Measurements from ENCODE around the gene HDAC4. TPM values are rescaled to one million over a fixed set of nuclear protein-coding genes. Genes with fewer than 3 reads are reported as not detected.

Gene HDAC4
- total RNA-seq, 1 experiment from 2014 or later = 32.0 TPM

GRCh38 chr2:239110595-239111048 is 290.2 kb downstream of the HDAC4 start:
- Histone ChIP-seq H4K91ac (ENCODE audit: insufficient read length, low read depth, low read length) (no peak overlapping the region), H4K5ac (ENCODE audit: insufficient read length, low read depth, low read length) (no peak overlapping the region), H3T11ph (ENCODE audit: low read length) (no peak overlapping the region), H3K4me1 (ENCODE audit: insufficient read depth, low read length) (no peaks in the 10 kb centered on the region), H3K23me2 (ENCODE audit: insufficient read length, low read depth, low read length, poor library complexity, severe bottlenecking) (no peaks in the 10 kb centered on the region), H3K27ac (ENCODE audit: insufficient read length, low read depth, low read length) (no peak overlapping the region), H2BK120ac (ENCODE audit: low read depth, low read length, poor library complexity, severe bottlenecking) (no peak overlapping the region), H3K23ac (ENCODE audit: insufficient read length, low read depth, low read length) (no peak overlapping the region), H2BK12ac (ENCODE audit: insufficient read length, low read depth, low read length) (no peak overlapping the region), H3K14ac (ENCODE audit: insufficient read depth, low read length) (no peak overlapping the region), H2AFZ (ENCODE audit: low read length) (no peak overlapping the region), H2BK20ac (ENCODE audit: low read depth, low read length, poor library complexity, severe bottlenecking) (no peak overlapping the region), H3K79me1 (ENCODE audit: insufficient read depth, low read depth, low read length, poor library complexity, severe bottlenecking) (no peaks in the 10 kb centered on the region), H3K27me3 (ENCODE audit: insufficient read depth, low read length) (no peaks in the 10 kb centered on the region), H3K79me2 (ENCODE audit: insufficient read depth, low read length) (no peaks in the 10 kb centered on the region), H3K9ac (ENCODE audit: extremely low read depth, insufficient read length, low read length) (no peak overlapping the region), H3K56ac (ENCODE audit: insufficient read length, low read depth, low read length) (no peak overlapping the region), H3K4me2 (ENCODE audit: insufficient read depth, insufficient read length, low read length) (no peak overlapping the region), H2BK5ac (ENCODE audit: insufficient read length, low read length) (no peak overlapping the region), H2AK5ac (ENCODE audit: insufficient read length, low read length) (no peak overlapping the region), H3K18ac (ENCODE audit: insufficient read length, low read depth, low read length) (no peak overlapping the region), H3K4ac (ENCODE audit: low read depth, low read length) (no peak overlapping the region), H2BK15ac (ENCODE audit: low read depth, low read length) (no peak overlapping the region), H3K9me3 (ENCODE audit: control insufficient read depth, low read depth, low read length) (no peaks in the 10 kb centered on the region), H4K8ac (replicated peaks; ENCODE audit: insufficient read length, low read depth, low read length) (no peak overlapping the region), H4K20me1 (ENCODE audit: control insufficient read depth, insufficient read depth, insufficient read length) (no peaks in the 10 kb centered on the region)
- no peak for TF ChIP-seq CTCF (conservative IDR thresholded peaks at IDR 0.05)
- no peak overlapping the region for H3K27ac Mint-ChIP-seq
- DNase-seq = no peak
- no peaks in the 10 kb centered on the region for H3K4me1 Mint-ChIP-seq
- no peaks in the 10 kb centered on the region for H3K9me3 Mint-ChIP-seq
- WGBS (ENCODE audit: extremely low coverage, insufficient read length, low lambda C conversion rate) = no CpG with 5 or more reads among the region's 14 CpGs
- no peak overlapping the region for H3K4me3 Mint-ChIP-seq
- no peaks in the 10 kb centered on the region for H3K27me3 Mint-ChIP-seq (ENCODE audit: low read depth)
- peaks cover 3 to 17% (median 8%) of the 10 kb centered on the region in 3 experiments; a peak in 6 of 7 replicates for H3K36me3 Mint-ChIP-seq (ENCODE audit: insufficient read depth in 1 of 3, low read depth in 3 of 3)
